Esophagus squamous epithelium (tissue), 4 donors: ENCODE results near the gene SH2D3A.

Source experiments
- CTCF ChIP-seq, 6 experiments: fragments of 450-650 bp in 4 of 6; fragments of 200-600 bp in 2 of 6; sonication (generic) in 2 of 6; IDR thresholded peaks; one replicate each; pipeline ENCODE4 v1.5.1; 2016 to 2019; ENCODE audit warnings: antibody characterized with exemption in 6 of 6, mild to moderate bottlenecking in 4 of 6, moderate library complexity in 4 of 6
- POLR2A ChIP-seq, 4 donors: fragments of 450-650 bp; IDR thresholded peaks; one replicate each; pipeline ENCODE4 v1.6.1; 2017; ENCODE audit warnings: antibody characterized with exemption in 4 of 4, mild to moderate bottlenecking in 4 of 4, moderate library complexity in 3 of 4

GRCh38 chr19:6711078-6711361, 56.2 kb downstream of the SH2D3A start:
- TF ChIP-seq CTCF (IDR thresholded peaks at IDR 0.05) (no peak), POLR2A (IDR thresholded peaks at IDR 0.05) (no peak)
